LNCaP clone FGC (cell line): Measurements from ENCODE around the gene HSD17B10.

Experiments
- DNase-seq: peaks from one replicate; pipeline ENCODE4 v3.0.0-alpha.2; 2011; ENCODE audit warnings: low read depth
- H3K4me3 ChIP-seq: 2 replicates; pipeline ENCODE4 v1.5.1; 2011; ENCODE audit warnings: mild to moderate bottlenecking, low read depth, low read length, control low read depth
- CTCF ChIP-seq: IDR thresholded peaks from 2 replicates; pipeline ENCODE4 v1.5.1; 2012; ENCODE audit warnings: mild to moderate bottlenecking; ENCODE audit not compliant: control insufficient read depth, insufficient read depth; ENCODE audit errors: extremely low read depth

The HSD17B10 gene

GRCh38 chrX:53395605-53396298 is 38.4 kb downstream of the HSD17B10 start:
- H3K4me3 ChIP-seq: no peak overlapping the region
- no peak for TF ChIP-seq CTCF
- no peak for DNase-seq

GRCh38 chrX:53383376-53384076 is 50.6 kb downstream of the HSD17B10 start:
- no peak for TF ChIP-seq CTCF
- no peak for DNase-seq
- no peak overlapping the region for H3K4me3 ChIP-seq
